A673 (cell line): ENCODE results near the gene NOS1AP. TPM values are rescaled to one million over a fixed set of nuclear protein-coding genes. Genes with fewer than 3 reads are reported as not detected.
A peak's percentile ranks its signal among the peaks of the same experiment; 100 is the strongest.

Source experiments
- BruUV-seq: library from RNA; stranded (reverse); fragments of 400-500 nt; replicated peaks from 2 replicates; lab custom pipeline; 2021; lab: Mats Ljungman, UMichigan
- CTCF ChIA-PET: fragments of 300-600 bp; sonication (Branson Sonifier 250); formaldehyde crosslinking; loops from one replicate; lab custom pipeline; 2022; ENCODE audit warnings: antibody characterized with exemption; lab: Charles Lee
- POLR2A ChIA-PET: fragments of 300-600 bp; sonication (Branson Sonifier 250); formaldehyde crosslinking; loops from one replicate; lab custom pipeline; 2022; ENCODE audit warnings: antibody characterized with exemption; ENCODE audit not compliant: low non-redundant PET; lab: Charles Lee
- DNase-seq: peaks from one replicate; pipeline ENCODE4 v3.0.0-alpha.2; 2015; ENCODE audit warnings: low spot score
- H3K27ac ChIP-seq: fragments of 200-600 bp; sonication (generic); 2 replicates; pipeline ENCODE4 v1.5.1; 2016; ENCODE audit warnings: mixed run types, low read depth, mild to moderate bottlenecking, mixed read lengths, antibody characterized with exemption, low read length; ENCODE audit not compliant: poor library complexity, severe bottlenecking
- H3K27me3 ChIP-seq: fragments of 200-600 bp; sonication (generic); replicated peaks from 2 replicates; pipeline ENCODE4 v1.6.1; 2017; ENCODE audit warnings: mixed run types, low read depth, mild to moderate bottlenecking, mixed read lengths, antibody characterized with exemption, low read length; ENCODE audit not compliant: insufficient read depth, poor library complexity
- H3K36me3 ChIP-seq: fragments of 200-600 bp; sonication (generic); 2 replicates; pipeline ENCODE4 v1.6.1; 2016; ENCODE audit warnings: mixed run types, mild to moderate bottlenecking, mixed read lengths, antibody characterized with exemption, low read length; ENCODE audit not compliant: insufficient read depth, poor library complexity, severe bottlenecking
- H3K4me1 ChIP-seq: fragments of 200-600 bp; sonication (generic); 2 replicates; pipeline ENCODE4 v1.6.1; 2017; ENCODE audit warnings: mixed run types, mild to moderate bottlenecking, mixed read lengths, antibody characterized with exemption, low read length; ENCODE audit not compliant: insufficient read depth, poor library complexity, severe bottlenecking
- H3K4me3 ChIP-seq: fragments of 200-600 bp; sonication (generic); 2 replicates; pipeline ENCODE4 v1.5.1; 2016; ENCODE audit warnings: low read depth, mixed run types, mild to moderate bottlenecking, mixed read lengths, low read length; ENCODE audit not compliant: poor library complexity, severe bottlenecking
- H3K9me3 ChIP-seq: fragments of 200-600 bp; sonication (generic); 2 replicates; pipeline ENCODE4 v1.6.1; 2016; ENCODE audit warnings: mixed run types, low read depth, mild to moderate bottlenecking, mixed read lengths, antibody characterized with exemption, low read length; ENCODE audit not compliant: poor library complexity, severe bottlenecking
- EZH2 ChIP-seq: fragments of 200-600 bp; sonication (generic); IDR thresholded peaks from 2 replicates; pipeline ENCODE4 v1.6.1; 2017; ENCODE audit warnings: borderline replicate concordance, low read depth, mild to moderate bottlenecking, mixed read lengths, antibody characterized with exemption, low read length; ENCODE audit not compliant: poor library complexity, severe bottlenecking
- intact Hi-C: fragments of 100-400 bp; cut with micrococcal nuclease; formaldehyde crosslinking; loops from one replicate; pipeline ENCODE4 v1.10.0; 2022; ENCODE audit not compliant: unreplicated experiment
- total RNA-seq: library from RNA; stranded (reverse); gene quantifications from 2 replicates; pipeline ENCODE4 v1.2.3, GENCODE V29; 2021
- TF ChIP-seq, protein P1 (sequence below): fragments of 300-800, 200-600 bp; sonication (generic); conservative IDR thresholded peaks from 2 replicates; pipeline ENCODE4 v1.5.1; 2017; ENCODE audit warnings: low read depth, mild to moderate bottlenecking, antibody characterized with exemption, low read length, moderate library complexity, mixed read lengths

The NOS1AP gene
- total RNA-seq, 1 experiment from 2014 or later: 28.0 TPM

DNA sequence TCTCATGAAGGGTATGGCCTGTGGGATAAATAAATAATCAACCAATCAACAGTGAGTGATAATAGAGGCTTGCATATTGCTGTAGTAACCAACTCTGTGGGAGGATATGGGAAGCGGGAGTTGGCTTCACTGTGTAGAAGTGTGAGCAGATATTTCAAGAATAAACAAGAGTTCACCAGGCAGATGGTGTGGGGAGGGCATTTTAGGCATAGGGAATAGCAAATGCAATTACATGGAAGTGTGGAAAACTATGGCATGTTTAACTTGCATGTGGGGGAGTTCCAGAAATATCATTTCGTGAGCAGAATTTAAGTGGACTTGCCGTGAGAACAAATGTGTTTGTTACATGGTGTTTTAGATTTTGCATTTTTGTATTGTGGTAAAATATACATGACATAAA is 211.9 kb downstream of the NOS1AP start:
- POLR2A ChIA-PET: no interaction called here
- H3K27me3 ChIP-seq: no peaks in the 10 kb centered on the region
- intact Hi-C loops: no loop called here
- no peak for DNase-seq
- CTCF ChIA-PET: no interaction called here
- H3K4me1 ChIP-seq: peaks cover 60% of the 10 kb centered on the region
- TF ChIP-seq EZH2: no peak
- TF ChIP-seq, protein P1, sequence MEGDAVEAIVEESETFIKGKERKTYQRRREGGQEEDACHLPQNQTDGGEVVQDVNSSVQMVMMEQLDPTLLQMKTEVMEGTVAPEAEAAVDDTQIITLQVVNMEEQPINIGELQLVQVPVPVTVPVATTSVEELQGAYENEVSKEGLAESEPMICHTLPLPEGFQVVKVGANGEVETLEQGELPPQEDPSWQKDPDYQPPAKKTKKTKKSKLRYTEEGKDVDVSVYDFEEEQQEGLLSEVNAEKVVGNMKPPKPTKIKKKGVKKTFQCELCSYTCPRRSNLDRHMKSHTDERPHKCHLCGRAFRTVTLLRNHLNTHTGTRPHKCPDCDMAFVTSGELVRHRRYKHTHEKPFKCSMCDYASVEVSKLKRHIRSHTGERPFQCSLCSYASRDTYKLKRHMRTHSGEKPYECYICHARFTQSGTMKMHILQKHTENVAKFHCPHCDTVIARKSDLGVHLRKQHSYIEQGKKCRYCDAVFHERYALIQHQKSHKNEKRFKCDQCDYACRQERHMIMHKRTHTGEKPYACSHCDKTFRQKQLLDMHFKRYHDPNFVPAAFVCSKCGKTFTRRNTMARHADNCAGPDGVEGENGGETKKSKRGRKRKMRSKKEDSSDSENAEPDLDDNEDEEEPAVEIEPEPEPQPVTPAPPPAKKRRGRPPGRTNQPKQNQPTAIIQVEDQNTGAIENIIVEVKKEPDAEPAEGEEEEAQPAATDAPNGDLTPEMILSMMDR: no peak
- H3K27ac ChIP-seq: no peak overlapping the region
- H3K36me3 ChIP-seq: no peaks in the 10 kb centered on the region
- BruUV-seq: no TSS peak
- H3K9me3 ChIP-seq: no peaks in the 10 kb centered on the region
- H3K4me3 ChIP-seq: no peak overlapping the region

DNA sequence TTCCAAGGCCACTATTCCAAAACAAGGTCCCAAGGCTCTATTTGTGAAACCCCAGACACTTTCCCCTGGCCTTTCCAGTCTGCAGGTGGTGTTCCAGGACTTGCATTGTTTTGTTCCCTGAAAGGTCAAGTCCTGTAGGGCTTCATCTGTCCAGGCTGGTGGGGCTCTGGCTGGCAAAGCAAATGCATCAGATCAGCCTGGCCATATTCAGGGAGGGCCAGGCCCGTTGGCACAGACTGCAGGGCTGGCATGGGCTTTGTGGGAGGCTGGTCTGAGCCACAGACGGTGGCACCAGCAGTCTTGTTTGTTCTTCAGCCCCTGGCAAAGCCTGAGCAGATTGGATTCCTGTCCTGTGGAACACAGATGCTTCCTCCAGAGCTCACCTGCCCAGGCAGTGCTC is 214.2 kb downstream of the NOS1AP start:
- intact Hi-C loops: no loop called here
- CTCF ChIA-PET: no interaction called here
- no peak overlapping the region for H3K27ac ChIP-seq

DNA sequence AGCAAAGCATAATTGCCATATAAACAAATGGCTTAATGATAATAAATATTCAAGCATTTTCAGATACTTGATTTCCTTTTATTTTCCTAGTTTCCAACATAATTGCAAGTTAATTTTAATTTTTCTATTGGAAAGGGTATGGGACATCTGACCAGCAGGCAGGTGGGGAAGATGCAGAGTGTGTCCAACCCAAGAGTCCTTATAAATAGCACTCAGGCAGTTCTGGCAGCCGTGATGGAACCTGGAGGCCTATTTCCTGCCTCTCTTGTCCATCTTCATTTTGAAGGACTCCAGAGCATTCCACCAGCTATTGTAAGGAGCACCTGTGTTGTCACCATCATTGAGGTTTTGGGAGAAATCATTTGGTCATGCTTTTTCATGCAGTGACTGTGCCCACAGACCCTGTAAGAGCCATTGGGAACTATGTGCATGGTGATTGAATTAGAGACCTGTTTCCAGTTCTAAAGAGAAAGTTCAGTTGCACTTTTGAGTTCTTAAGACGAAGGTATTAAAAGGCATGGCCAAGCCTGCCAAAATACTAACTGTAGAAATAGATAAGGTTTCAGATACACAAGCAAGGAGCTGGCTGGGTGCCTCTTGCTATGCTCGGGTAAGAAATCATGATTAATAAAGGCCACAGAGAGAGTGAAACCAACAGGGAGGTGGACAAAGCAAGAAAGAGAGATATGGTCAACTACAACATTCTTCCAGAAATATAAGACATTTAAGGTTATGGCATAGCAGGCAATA is 214.9 kb downstream of the NOS1AP start:
- H3K36me3 ChIP-seq: no peaks in the 10 kb centered on the region
- peak overlapping the region; percentile 90 for H3K27ac ChIP-seq
- intact Hi-C loops: no loop called here
- no peaks in the 10 kb centered on the region for H3K9me3 ChIP-seq
- BruUV-seq: no TSS peak
- CTCF ChIA-PET: no interaction called here
- no peaks in the 10 kb centered on the region for H3K27me3 ChIP-seq
- no peak for DNase-seq
- peaks cover 62% of the 10 kb centered on the region for H3K4me1 ChIP-seq
- H3K4me3 ChIP-seq: no peak overlapping the region
- POLR2A ChIA-PET: no interaction called here
- TF ChIP-seq, protein P1: no peak
- TF ChIP-seq EZH2: no peak

More for the DNA sequence above, 214.2 kb downstream of the NOS1AP start:
- no peaks in the 10 kb centered on the region for H3K36me3 ChIP-seq
- BruUV-seq: no TSS peak
- no peak overlapping the region for H3K4me3 ChIP-seq
- H3K4me1 ChIP-seq: peaks cover 66% of the 10 kb centered on the region
- POLR2A ChIA-PET: no interaction called here
- H3K27me3 ChIP-seq: no peaks in the 10 kb centered on the region
- no peaks in the 10 kb centered on the region for H3K9me3 ChIP-seq
- no peak for DNase-seq
- TF ChIP-seq, protein P1: no peak
- TF ChIP-seq EZH2: no peak
